RWPE2 (cell line): Measurements from ENCODE around the gene RNF115.
"Not testable (repeated sequence)": the region's sequence is repeated elsewhere in the genome, so short reads cannot be mapped to it uniquely, and the experiment has no call there.

Experiments used
- ATAC-seq: fragments of 200-7000 bp; cut with Tn5 transposase; 3 replicates; pipeline ENCODE4 v1.9.1; 2021; ENCODE audit warnings: low read depth
- DNase-seq: peaks from one replicate; pipeline ENCODE4 v3.0.0-alpha.2; 2020; ENCODE audit warnings: low spot score
- H3K27ac ChIP-seq: fragments of 450-650 bp; 2 replicates; pipeline ENCODE4 v1.5.1; 2017; ENCODE audit warnings: mild to moderate bottlenecking; ENCODE audit not compliant: poor library complexity, severe bottlenecking
- H3K27me3 ChIP-seq: fragments of 250-450 bp; sonication (Bioruptor Pico); 2 replicates; pipeline ENCODE4 v1.5.1; 2021; ENCODE audit warnings: mild to moderate bottlenecking, moderate library complexity; ENCODE audit not compliant: insufficient read depth, poor library complexity, severe bottlenecking
- H3K36me3 ChIP-seq: fragments of 250-450 bp; sonication (Bioruptor Pico); 2 replicates; pipeline ENCODE4 v1.5.1; 2020; ENCODE audit warnings: low read depth, mild to moderate bottlenecking, moderate library complexity
- H3K4me1 ChIP-seq: fragments of 250-450 bp; sonication (Bioruptor Pico); 2 replicates; pipeline ENCODE4 v1.5.1; 2021; ENCODE audit warnings: mild to moderate bottlenecking, moderate library complexity; ENCODE audit not compliant: insufficient read depth, poor library complexity, severe bottlenecking
- H3K4me3 ChIP-seq: fragments of 250-450 bp; sonication (Bioruptor Pico); 2 replicates; pipeline ENCODE4 v1.5.1; 2021; ENCODE audit warnings: mild to moderate bottlenecking, moderate library complexity; ENCODE audit not compliant: severe bottlenecking
- H3K9me3 ChIP-seq: fragments of 250-450 bp; sonication (Bioruptor Pico); 2 replicates; pipeline ENCODE4 v1.5.1; 2021; ENCODE audit warnings: mild to moderate bottlenecking, moderate library complexity; ENCODE audit not compliant: severe bottlenecking
- CTCF ChIP-seq: fragments of 450-650 bp; IDR thresholded peaks from one replicate; pipeline ENCODE4 v1.5.1; 2017; ENCODE audit warnings: mild to moderate bottlenecking, moderate library complexity; ENCODE audit not compliant: poor library complexity, severe bottlenecking

The RNF115 gene

DNA sequence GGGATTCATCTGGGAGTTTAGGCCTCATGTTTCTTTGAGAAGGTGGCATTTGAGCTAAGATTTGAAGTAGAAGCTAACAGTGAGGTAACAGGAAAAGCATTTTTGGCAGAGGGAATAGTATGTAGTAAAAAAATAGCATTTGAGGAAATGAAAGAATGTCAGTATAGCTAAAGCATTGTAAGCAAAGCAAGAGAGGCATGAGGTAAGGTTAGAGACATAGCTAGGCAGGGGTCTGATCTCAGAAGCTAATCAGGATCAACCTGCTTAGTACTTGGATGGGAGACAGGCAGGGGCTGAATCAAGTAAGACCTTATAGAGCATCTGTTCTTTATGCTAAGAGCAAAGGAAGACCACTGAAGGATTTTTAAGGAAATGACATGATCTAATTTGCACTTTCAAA lies 4.1 kb upstream of the RNF115 start:
- no peak overlapping the region for H3K27ac ChIP-seq
- H3K36me3 ChIP-seq = peaks cover 70% of the 10 kb centered on the region
- H3K4me1 ChIP-seq = peaks cover 8% of the 10 kb centered on the region
- TF ChIP-seq CTCF = no peak
- no peak overlapping the region for H3K4me3 ChIP-seq
- DNase-seq (no peak), ATAC-seq (no peak)
- H3K27me3 ChIP-seq = no peaks in the 10 kb centered on the region
- H3K9me3 ChIP-seq = no peaks in the 10 kb centered on the region

DNA sequence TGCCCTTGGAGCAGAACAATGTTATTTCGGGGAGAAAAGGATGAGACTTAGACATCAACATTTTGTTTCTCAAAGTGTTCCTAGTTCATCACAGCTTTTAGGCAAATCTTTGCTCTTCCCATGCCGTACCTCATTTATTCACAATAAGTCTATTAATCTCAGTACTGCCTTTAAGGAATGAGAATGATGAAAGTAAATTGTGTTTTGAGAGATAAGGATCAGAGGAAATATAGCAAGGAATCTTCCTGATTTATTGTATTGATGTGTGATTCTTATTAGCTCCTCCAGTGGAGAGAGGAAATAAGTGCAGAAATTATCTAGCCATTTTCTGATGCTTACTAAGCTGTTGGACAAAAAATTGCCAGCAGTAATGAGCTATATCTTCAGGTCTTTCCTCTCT lies 2.1 kb upstream of the RNF115 start:
- ATAC-seq (no peak), DNase-seq (no peak)
- no peaks in the 10 kb centered on the region for H3K27me3 ChIP-seq
- peak; percentile 12 for TF ChIP-seq CTCF
- no peaks in the 10 kb centered on the region for H3K9me3 ChIP-seq
- H3K36me3 ChIP-seq = peaks cover 56% of the 10 kb centered on the region
- H3K4me3 ChIP-seq = no peak overlapping the region
- H3K27ac ChIP-seq = no peak overlapping the region
- H3K4me1 ChIP-seq = peaks cover 8% of the 10 kb centered on the region

- H3K27ac ChIP-seq = peak overlapping the region; percentile 73
- ATAC-seq = no peak
- DNase-seq = no peak
- no peaks in the 10 kb centered on the region for H3K27me3 ChIP-seq
- peaks cover 43% of the 10 kb centered on the region for H3K36me3 ChIP-seq
- no peaks in the 10 kb centered on the region for H3K9me3 ChIP-seq
- peaks cover 8% of the 10 kb centered on the region for H3K4me1 ChIP-seq
- peak overlapping the region; percentile 62 for H3K4me3 ChIP-seq
- no peak for TF ChIP-seq CTCF
Observed at GRCh38 chr1:145824499-145824842, 576 bp upstream of the RNF115 start.

DNA sequence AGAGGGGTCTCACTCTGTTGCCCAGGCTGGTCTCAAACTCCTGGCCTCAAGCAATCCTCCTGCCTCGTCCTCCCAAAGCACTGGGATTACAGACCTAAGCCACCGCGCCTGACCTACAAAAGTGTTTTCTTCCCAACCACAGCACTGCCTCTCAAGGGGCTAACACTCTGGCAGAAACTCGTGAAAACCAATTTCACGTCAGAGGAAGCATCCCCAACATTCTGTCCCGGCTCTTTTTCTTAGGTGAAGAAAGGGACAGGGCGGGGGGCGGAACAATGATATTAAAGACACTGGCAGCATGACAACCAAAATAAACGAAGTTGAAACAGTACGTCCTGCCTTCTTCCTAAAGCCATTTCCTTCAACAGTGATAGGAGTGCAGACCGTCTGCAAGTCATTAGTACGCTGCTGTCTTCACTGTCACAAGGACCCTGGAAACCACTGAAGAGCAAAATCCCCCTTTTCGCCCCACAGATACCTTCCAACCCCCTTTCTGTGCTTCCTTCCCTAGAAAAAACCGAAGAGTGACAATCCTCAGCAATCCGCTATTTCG lies 1.0 kb downstream of the RNF115 start:
- H3K4me1 ChIP-seq, DNase-seq, H3K27ac ChIP-seq, ATAC-seq, H3K27me3 ChIP-seq, H3K9me3 ChIP-seq, H3K4me3 ChIP-seq: not testable (repeated sequence)
- peaks cover 26% of the 10 kb centered on the region for H3K36me3 ChIP-seq

GRCh38 chr1:145818095-145818494 lies 5.8 kb downstream of the RNF115 start:
- H3K4me3 ChIP-seq, H3K27me3 ChIP-seq, H3K4me1 ChIP-seq, H3K9me3 ChIP-seq, DNase-seq, H3K36me3 ChIP-seq, H3K27ac ChIP-seq: not testable (repeated sequence)
- ATAC-seq = peak; percentile 74

- not testable (repeated sequence) for H3K36me3 ChIP-seq, H3K4me1 ChIP-seq, H3K27ac ChIP-seq, DNase-seq, H3K9me3 ChIP-seq, H3K27me3 ChIP-seq, H3K4me3 ChIP-seq
- peak; percentile 92 for ATAC-seq
Observed at GRCh38 chr1:145812977-145813810, 10.7 kb downstream of the RNF115 start.
